Right ventricle myocardium inferior (tissue), 1 donor: ENCODE data around the gene EFCAB8. TPM values are rescaled to one million over a fixed set of nuclear protein-coding genes. Genes with fewer than 3 reads are reported as not detected.
A peak's percentile ranks its signal among the peaks of the same experiment; 100 is the strongest.
"Not testable (repeated sequence)": the region's sequence is repeated elsewhere in the genome, so short reads cannot be mapped to it uniquely, and the experiment has no call there.

ENCODE experiments used
- ATAC-seq: fragments of 200-7000 bp; cut with Tn5 transposase; one replicate; pipeline ENCODE4 v1.9.1; 2020; ENCODE audit warnings: mild to moderate bottlenecking, moderate library complexity
- DNase-seq: peaks from one replicate; pipeline ENCODE4 v3.0.0; 2021; ENCODE audit errors: missing footprints
- intact Hi-C: fragments of 100-400 bp; cut with DNase I; formaldehyde crosslinking; loops from one replicate; pipeline ENCODE4 v1.11.0; 2022
- total RNA-seq: library from RNA; stranded (reverse); fragmentation: NEBNext Ultra II Directional; extraction: Animal tissue kit (Norgen Biotek cat#: 25700); gene quantifications from one replicate; pipeline ENCODE4 v1.2.1, GENCODE V29; 2021
- donor health status: DM: no; HTN: yes; CAD: no; lungs with severe emphysema.

EFCAB8 gene
- total RNA-seq, 1 donor from 2014 or later = 0.43 TPM

DNA sequence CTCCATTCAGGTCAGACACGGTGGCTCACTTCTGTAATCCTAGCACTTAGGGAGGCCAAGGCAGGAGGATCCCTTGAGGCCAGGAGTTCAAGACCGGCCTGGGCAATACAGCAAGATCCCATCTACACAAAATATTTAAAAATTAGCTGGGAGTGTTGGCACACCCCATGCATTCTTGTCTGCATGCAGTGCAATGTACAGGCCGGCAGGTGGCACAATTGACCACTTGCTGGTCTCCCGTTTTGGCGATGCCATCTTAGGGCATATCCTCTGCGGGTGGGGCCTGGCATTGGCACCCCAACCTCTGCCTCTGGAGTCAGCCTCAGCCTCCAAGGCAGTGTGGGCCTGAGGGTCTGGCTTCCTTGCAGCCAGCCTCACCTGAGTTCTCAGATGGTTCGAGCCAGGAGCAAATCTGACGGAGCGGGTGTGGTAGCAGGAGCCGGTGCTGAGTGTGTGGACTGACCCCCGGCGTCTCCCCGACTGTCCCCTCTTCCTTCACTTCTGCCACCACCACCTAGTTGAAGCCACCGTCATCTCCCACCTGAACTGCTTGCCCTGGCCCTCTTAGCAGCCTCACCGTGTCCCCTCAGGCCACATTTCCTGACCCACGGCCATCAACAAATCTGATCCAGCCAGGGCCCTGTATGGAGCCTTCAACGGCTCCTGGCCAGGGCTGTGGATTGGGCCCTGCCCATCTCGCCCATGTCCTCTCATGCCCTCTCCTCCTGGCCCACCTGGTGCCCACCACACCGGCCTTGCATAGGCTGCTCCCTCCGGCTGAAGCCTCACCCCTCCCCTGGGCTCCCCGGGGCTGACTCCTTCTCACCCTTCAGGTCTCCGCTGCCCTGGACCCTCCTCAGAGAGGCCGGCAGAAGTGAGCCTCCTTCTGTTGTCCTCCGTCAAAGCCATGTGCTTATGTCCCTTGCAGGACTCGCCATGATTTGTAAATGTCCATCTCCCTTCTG is 44.0 kb downstream of the EFCAB8 start:
- intact Hi-C loops = loop anchor here (1.0 to 2.0 kb wide), 2 partner anchors 194 to 396 kb away; no protein-coding TSS in a partner anchor

DNA sequence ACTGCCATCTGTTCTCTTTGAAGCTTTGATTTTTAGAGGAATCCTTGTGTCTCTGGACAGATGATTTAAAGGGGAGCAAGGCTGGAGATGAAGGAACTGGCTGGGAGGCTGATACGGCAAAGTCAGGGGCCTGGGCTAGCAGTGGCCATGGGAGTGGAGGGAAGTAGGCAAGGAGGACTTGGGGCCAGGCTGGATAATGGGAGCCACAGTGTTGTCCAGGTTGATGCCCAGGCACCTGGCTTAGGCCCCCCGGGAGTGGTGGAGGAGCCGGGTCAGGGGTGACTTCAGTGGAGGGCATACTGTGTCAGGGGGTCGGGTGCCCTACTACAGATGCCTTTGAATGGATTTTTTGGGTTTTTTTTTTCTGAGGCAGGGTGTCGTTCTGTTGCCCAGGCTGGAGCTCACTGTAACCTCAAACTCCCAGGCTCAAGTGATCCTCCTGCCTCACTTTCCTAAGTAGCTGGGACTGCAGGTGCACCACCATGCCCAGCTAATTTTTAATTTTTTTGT is 45.0 kb downstream of the EFCAB8 start:
- DNase-seq = no peak
- intact Hi-C loops = loop anchor here (2.0 kb wide), 1 partner anchor 395 kb away; no protein-coding TSS in a partner anchor
- ATAC-seq = no peak

More for the DNA sequence above, 44.0 kb downstream of the EFCAB8 start:
- DNase-seq (peak; percentile 82), ATAC-seq (peak; percentile 56)

DNA sequence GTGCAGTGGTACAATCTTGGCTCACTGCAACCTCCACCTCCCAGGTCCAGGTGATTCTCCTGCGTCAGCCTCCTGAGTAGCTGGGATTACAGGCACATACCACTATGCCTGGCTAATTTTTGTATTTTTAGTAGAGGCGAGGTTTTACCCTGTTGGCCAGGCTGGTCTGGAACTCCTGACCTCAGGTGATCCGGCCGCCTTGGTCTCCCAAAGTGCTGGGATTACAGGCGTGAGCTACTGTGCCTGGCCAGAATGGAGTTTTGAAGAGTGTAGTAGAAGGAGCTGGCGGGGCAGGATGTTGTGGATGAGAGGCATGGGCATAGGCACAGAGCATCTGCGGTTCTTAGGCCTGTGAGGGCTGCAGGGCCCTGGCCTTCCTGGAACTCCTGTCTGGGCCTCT is 46.0 kb downstream of the EFCAB8 start:
- ATAC-seq, intact Hi-C loops, DNase-seq: not testable (repeated sequence)

- intact Hi-C loops = no loop called here
- DNase-seq = no peak
- ATAC-seq = no peak
Observed at GRCh38 chr20:32906200-32906599, 47.5 kb downstream of the EFCAB8 start.

DNA sequence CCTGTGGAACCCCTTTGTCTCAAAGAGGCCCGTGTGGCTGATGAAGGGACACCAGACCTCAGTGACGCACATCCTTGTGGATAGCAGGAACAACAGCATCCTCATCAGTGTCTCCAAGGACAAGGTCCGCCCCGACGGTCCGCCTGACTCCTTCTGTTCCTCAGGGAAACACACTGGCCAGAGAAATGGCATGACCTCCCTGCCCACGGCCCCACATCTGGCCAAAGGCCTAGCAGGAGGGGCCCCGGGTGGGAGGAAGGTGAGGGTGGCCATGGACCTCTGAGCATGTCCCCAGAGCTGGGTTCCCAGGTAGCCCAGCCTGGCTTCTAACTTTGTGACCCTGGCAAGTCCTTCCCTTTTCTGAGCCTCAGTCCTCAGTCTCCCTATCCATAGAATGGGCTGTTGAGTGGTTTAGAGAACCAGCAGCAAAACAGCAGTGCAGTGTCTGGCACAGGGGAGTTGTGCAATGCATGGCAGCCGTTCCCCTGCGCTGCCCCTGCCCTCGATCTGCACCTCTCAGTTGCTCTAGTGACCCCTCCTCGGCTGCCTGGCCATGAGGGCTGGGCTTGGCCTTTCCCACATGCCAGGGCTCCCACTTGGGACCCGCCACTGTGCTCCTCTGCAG is 48.3 kb downstream of the EFCAB8 start:
- no peak for ATAC-seq
- intact Hi-C loops = no loop called here
- no peak for DNase-seq

- intact Hi-C loops = no loop called here
- peak; percentile 30 for ATAC-seq
- no peak for DNase-seq
Observed at GRCh38 chr20:32907886-32908285, 49.2 kb downstream of the EFCAB8 start.

- DNase-seq (no peak), ATAC-seq (no peak)
- intact Hi-C loops = no loop called here
Observed at GRCh38 chr20:32908334-32909292, 49.9 kb downstream of the EFCAB8 start.

DNA sequence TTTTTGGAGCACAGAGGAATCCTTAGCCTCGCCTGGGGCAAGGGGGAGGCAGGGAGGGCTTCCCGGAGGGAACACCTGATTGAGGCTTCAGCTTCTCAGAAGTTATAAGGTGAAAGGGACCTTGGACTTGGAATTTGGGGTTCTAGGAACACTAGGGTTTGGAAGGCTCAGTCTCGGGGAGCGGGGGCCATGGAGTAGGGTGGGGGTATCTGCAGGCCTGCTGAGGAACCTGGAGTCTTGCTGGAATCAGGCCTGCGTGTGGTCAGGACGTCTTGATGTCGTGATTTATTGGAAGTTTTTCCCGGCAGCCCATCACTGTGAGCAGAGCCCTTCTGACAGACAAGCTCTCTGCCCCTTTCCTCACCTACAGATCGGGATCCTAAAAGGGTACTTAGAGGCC is 50.7 kb downstream of the EFCAB8 start:
- DNase-seq (no peak), ATAC-seq (no peak)
- intact Hi-C loops = no loop called here

DNA sequence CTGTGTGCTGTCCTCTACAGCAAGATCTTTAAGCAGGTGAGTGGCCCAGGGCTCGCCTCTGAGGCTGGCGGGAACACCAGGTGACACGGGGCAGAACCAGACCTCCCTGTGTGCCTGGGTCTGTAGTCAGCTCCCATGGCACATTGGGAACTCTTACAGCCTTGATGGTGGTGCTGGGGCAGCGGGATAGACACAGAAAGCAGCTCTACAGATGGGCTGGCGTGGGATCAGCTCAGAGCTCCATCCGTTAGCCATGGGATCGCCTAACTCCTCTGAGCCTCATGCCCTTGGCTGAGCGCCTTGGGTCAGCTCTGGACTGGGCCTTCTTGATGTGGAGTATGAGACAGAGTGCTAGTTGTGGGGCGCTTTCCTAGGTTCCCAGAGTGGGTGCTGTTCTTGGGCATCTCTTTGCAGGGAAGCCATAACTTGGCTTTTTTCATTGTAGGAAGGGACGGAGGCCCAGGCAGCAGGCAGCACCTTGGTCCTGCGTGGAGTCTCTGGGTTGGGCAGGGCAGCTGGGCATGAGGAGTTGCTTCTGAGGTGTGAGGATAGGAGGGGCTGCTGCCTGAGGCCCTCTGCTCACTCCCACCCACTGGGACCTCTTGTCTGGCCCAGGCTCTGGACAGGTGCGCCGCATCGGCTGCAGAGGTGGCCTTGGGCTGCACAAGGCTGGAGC is 51.3 kb downstream of the EFCAB8 start:
- ATAC-seq (no peak), DNase-seq (no peak)
- intact Hi-C loops = no loop called here

DNA sequence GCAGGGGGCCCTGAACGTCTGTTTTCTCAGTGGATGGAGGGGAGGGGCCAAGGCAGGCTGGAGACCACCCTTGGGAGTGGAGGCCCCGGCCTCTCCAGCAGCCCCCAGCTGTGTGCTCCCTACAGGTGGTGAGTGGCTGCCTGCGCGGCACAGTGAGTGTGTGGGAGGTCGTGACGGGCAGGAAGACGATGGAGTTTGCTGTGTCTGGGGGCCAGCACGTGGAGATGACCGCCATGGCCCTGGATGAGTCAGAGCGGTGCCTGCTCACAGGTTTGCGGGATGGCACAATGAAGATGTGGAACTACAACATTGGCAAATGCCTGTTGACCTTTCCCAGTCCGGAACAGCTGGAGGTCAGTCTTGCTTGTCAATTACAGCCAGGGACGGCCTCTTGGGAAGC is 52.6 kb downstream of the EFCAB8 start:
- ATAC-seq = no peak
- intact Hi-C loops = no loop called here
- no peak for DNase-seq

GRCh38 chr20:32912688-32913087 is 54.0 kb downstream of the EFCAB8 start:
- intact Hi-C loops = no loop called here
- ATAC-seq = no peak

GRCh38 chr20:32914031-32914430 is 55.3 kb downstream of the EFCAB8 start:
- no peak for ATAC-seq
- DNase-seq = no peak
- intact Hi-C loops = no loop called here

More at GRCh38 chr20:32912688-32913087, 54.0 kb downstream of the EFCAB8 start:
- no peak for DNase-seq

GRCh38 chr20:32917191-32917950 is 58.6 kb downstream of the EFCAB8 start:
- DNase-seq (no peak), ATAC-seq (no peak)
- intact Hi-C loops = no loop called here

- DNase-seq (no peak), ATAC-seq (no peak)
- intact Hi-C loops = no loop called here
Observed at GRCh38 chr20:32918296-32918695, 59.6 kb downstream of the EFCAB8 start.

- intact Hi-C loops = no loop called here
- no peak for ATAC-seq
- no peak for DNase-seq
Observed at GRCh38 chr20:32918751-32919150, 60.0 kb downstream of the EFCAB8 start.

GRCh38 chr20:32920066-32920465 is 61.3 kb downstream of the EFCAB8 start:
- no peak for ATAC-seq
- intact Hi-C loops = no loop called here
- no peak for DNase-seq

DNA sequence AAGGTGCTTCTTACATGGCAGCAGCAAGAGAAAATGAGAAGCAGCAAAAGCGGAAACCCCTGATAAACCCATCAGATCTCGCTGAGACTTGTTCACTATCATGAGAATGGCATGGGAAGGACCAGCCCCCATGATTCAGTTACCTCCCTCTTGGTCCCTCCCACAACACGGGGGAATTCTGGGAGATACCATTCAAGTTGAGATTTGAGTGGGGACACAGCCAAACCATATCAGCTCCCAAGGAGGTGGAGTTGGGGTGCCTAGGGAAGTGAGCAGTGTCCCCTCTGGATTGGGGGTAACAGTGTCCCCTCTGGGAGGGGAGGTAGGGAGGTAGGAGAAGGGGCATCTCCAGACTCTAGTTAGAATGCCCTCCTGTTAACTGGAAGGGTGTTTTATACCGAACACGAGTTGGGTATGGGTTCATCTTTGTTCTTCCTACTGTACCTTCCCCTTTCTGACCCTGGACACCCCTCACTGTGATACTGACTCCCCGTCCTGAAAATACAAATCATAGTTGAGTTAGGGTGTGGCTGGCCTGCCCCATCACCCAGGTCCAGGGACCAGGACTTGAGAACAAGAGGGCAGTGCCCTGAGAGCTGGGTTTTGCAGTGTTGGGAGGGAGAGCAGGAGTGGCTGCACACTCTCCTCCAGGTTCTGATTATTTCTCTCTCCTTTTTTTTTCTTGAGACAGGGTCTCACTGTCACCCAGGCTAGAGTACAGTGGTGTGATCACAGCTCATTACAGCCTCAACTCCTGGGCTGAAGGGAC is 62.0 kb downstream of the EFCAB8 start:
- ATAC-seq (no peak), DNase-seq (no peak)
- intact Hi-C loops = no loop called here
